Right lobe of liver (tissue), 6 donors: Measurements from ENCODE around the gene PPID. TPM values are rescaled to one million over a fixed set of nuclear protein-coding genes. Genes with fewer than 3 reads are reported as not detected.
A peak's percentile ranks its signal among the peaks of the same experiment; 100 is the strongest.

Experiments used
- ATAC-seq, 4 donors: fragments of 200-7000 bp; cut with Tn5 transposase; one replicate each; pipeline ENCODE4 v1.9.1; 2020; ENCODE audit warnings: mild to moderate bottlenecking in 4 of 4, moderate library complexity in 4 of 4
- DNase-seq, 3 donors: peaks; one replicate each; pipeline ENCODE4 v3.0.0-alpha.2; 2020
- H3K27ac ChIP-seq, 3 donors: fragments of 200-600 bp; one replicate each; pipeline ENCODE4 v1.8.0; 2022
- H3K27me3 ChIP-seq, 2 donors: fragments of 200-600 bp; one replicate each; pipeline ENCODE4 v1.8.0; 2022
- H3K36me3 ChIP-seq, 4 donors: fragments of 200-600 bp; sonication (generic) in 1 of 4; one replicate each; pipeline versions ENCODE4 v1.5.1 to v1.8.0; 2017 to 2022; ENCODE audit warnings: control low read depth in 1 of 4
- H3K4me1 ChIP-seq, 4 donors: fragments of 200-600 bp; sonication (generic) in 1 of 4; one replicate each; pipeline versions ENCODE4 v1.5.1 to v1.8.0; 2017 to 2022; ENCODE audit warnings: control low read depth in 1 of 4
- H3K4me3 ChIP-seq, 3 donors: fragments of 200-600 bp; one replicate each; pipeline ENCODE4 v1.8.0; 2022
- H3K9me3 ChIP-seq, 4 donors: fragments of 200-600 bp; sonication (generic) in 1 of 4; one replicate each; pipeline versions ENCODE4 v1.5.1 to v1.8.0; 2017 to 2022; ENCODE audit warnings: control low read depth in 1 of 4
- CTCF ChIP-seq, 4 donors: fragments of 200-600 bp in 3 of 4; fragments of 450-650 bp in 1 of 4; IDR thresholded peaks; one replicate each; pipeline versions ENCODE4 v1.5.1 to v1.8.0; 2016 to 2022; ENCODE audit warnings: antibody characterized with exemption in 4 of 4, mild to moderate bottlenecking in 2 of 4
- POLR2A ChIP-seq: fragments of 450-650 bp; IDR thresholded peaks from one replicate; pipeline ENCODE4 v1.6.1; 2017; ENCODE audit warnings: antibody characterized with exemption, mild to moderate bottlenecking
- WGBS: methylation state at CpG from one replicate; pipeline ENCODE4 v1.1.6; 2018; ENCODE audit warnings: low coverage, low lambda C conversion rate; ENCODE audit not compliant: insufficient coverage; ENCODE audit errors: missing lambda C conversion rate; 5-methylcytosine and 5-hydroxymethylcytosine counted together
- intact Hi-C, 2 donors: fragments of 100-400 bp; cut with DNase I; formaldehyde crosslinking; loops; one replicate each; pipeline versions ENCODE4 v1.11.2 to v1.14.1; 2022
- total RNA-seq, 6 experiments: library from RNA; depleted of rRNA in 2 of 6; stranded (reverse); fragments of >200 nt in 2 of 6; fragmentation: NEBNext Ultra II Directional in 3 of 6; extraction: Animal tissue kit (Norgen Biotek cat#: 25700) in 3 of 6; gene quantifications; one replicate each; pipeline versions ENCODE4 v1.1.0 to v1.2.4, GENCODE V29; 2016 to 2023
- donor health status: DM: no; HTN: yes; CAD: no.
- donor health status: DM: no; HTN: no; CAD: no.
- donor health status: DM: no; HTN: no; CAD: no.
- donor health status: DM: no; HTN: yes; CAD: no.
- donor health status: DM: no; HTN: yes; CAD: no.

Gene PPID
- total RNA-seq, 6 experiments from 2014 or later: 12.6 to 31.4 (median 18.5) TPM

DNA sequence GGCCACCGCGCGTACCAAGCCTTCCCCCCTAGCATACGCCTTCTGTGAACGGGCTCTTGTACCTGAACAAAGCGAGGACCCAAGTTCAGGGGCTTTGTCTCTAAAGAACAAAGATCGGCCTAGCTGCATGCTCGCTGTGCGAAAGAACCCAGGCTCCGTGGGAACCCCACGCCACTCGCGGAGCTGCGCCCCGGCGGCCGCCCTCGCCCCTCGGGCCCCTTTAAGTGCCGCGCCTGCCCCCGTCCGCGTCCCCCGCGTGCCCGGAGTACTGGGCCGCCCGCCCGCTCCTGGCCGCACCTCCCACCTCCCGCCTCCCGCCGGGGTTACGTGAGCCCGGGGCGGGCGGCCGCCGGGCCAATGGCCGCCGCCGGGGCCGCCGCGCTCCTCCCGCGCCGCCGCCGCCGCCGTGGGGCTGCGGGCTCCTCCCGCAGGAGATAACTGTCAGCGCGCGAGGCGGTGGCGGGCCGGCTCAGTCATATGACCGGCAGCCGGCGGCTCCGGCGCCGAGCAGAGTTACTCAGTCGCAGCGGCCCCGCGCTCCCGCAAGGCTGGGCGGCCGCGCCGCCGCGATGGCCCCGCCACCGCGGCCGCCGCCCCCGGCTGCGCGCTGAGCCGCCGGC, 45.5 kb upstream of the PPID start, which contains the start of gene FNIP2:
Gene FNIP2 (plus strand): TSS at position 472 of the 620 bp plus-strand sequence. CDS start 187 bp downstream, outside the sequence.
- DNase-seq (peak; percentile 90 to 91 (median 90)), ATAC-seq (peak; percentile 85 to 96 (median 94))
- WGBS: 7% methylated on average over 4 of the region's 88 CpGs
- Histone ChIP-seq H3K27ac (peak within 1 kb of the TSS; percentile 81 to 87 (median 87)), H3K4me1 (peaks cover 0 to 16% (median 0%) of the 10 kb centered on the region in 4 donors), H3K9me3 (no peaks in the 10 kb centered on the region), H3K27me3 (no peaks in the 10 kb centered on the region), H3K36me3 (no peaks in the 10 kb centered on the region), H3K4me3 (peak within 1 kb of the TSS; percentile 55 to 88 (median 76))
- intact Hi-C loops: no loop called here
- TF ChIP-seq CTCF (IDR thresholded peaks at IDR 0.05): peak in 1 of 4 donors; percentile 23
- TF ChIP-seq POLR2A: peak; percentile 85

- no peak for DNase-seq
- H3K4me1 ChIP-seq: peaks cover 0 to 16% (median 0%) of the 10 kb centered on the region in 4 donors
- intact Hi-C loops: no loop called here
- H3K36me3 ChIP-seq: no peaks in the 10 kb centered on the region
- TF ChIP-seq POLR2A (no peak), CTCF (IDR thresholded peaks at IDR 0.05) (no peak)
- no peak for ATAC-seq
- no peaks in the 10 kb centered on the region for H3K27me3 ChIP-seq
- no peak overlapping the region for H3K4me3 ChIP-seq
- H3K27ac ChIP-seq: no peak overlapping the region
- 44% methylated on average over 2 of the region's 2 CpGs for WGBS
- no peaks in the 10 kb centered on the region for H3K9me3 ChIP-seq
Measured at GRCh38 chr4:158767451-158767850, 44.3 kb upstream of the PPID start.

- H3K27ac ChIP-seq: no peak overlapping the region
- H3K4me1 ChIP-seq: peaks cover 0 to 15% (median 0%) of the 10 kb centered on the region in 4 donors
- WGBS: 75% methylated on average over 6 of the region's 6 CpGs
- no peaks in the 10 kb centered on the region for H3K9me3 ChIP-seq
- no peaks in the 10 kb centered on the region for H3K36me3 ChIP-seq
- ATAC-seq (no peak), DNase-seq (no peak)
- no peak for TF ChIP-seq POLR2A
- no peak for TF ChIP-seq CTCF (IDR thresholded peaks at IDR 0.05)
- no peak overlapping the region for H3K4me3 ChIP-seq
- intact Hi-C loops: no loop called here
- no peaks in the 10 kb centered on the region for H3K27me3 ChIP-seq
Measured at GRCh38 chr4:158766434-158767044, 43.3 kb upstream of the PPID start.

- 49% methylated on average over 2 of the region's 2 CpGs for whole genome bisulfite sequencing
- Histone ChIP-seq H3K36me3 (no peaks in the 10 kb centered on the region), H3K9me3 (no peaks in the 10 kb centered on the region)
Measured at GRCh38 chr4:158763462-158763861, 40.3 kb upstream of the PPID start.

More at GRCh38 chr4:158763462-158763861, 40.3 kb upstream of the PPID start:
- H3K4me1 ChIP-seq: peaks cover 0 to 5% (median 0%) of the 10 kb centered on the region in 4 donors
- no peak for ATAC-seq
- intact Hi-C loops: no loop called here
- TF ChIP-seq CTCF (IDR thresholded peaks at IDR 0.05) (no peak), POLR2A (no peak)
- DNase-seq: no peak
- H3K27ac ChIP-seq: no peak overlapping the region
- H3K27me3 ChIP-seq: no peaks in the 10 kb centered on the region
- no peak overlapping the region for H3K4me3 ChIP-seq
